GM21825 (cell line): ENCODE results near the gene TP63.

ENCODE experiments used
- ATAC-seq: cut with Tn5 transposase; IDR thresholded peaks from one replicate; pipeline ENCODE4 v1.9.1; 2021; ENCODE audit warnings: mild to moderate bottlenecking, moderate library complexity; ENCODE audit not compliant: unreplicated experiment

The TP63 gene

DNA sequence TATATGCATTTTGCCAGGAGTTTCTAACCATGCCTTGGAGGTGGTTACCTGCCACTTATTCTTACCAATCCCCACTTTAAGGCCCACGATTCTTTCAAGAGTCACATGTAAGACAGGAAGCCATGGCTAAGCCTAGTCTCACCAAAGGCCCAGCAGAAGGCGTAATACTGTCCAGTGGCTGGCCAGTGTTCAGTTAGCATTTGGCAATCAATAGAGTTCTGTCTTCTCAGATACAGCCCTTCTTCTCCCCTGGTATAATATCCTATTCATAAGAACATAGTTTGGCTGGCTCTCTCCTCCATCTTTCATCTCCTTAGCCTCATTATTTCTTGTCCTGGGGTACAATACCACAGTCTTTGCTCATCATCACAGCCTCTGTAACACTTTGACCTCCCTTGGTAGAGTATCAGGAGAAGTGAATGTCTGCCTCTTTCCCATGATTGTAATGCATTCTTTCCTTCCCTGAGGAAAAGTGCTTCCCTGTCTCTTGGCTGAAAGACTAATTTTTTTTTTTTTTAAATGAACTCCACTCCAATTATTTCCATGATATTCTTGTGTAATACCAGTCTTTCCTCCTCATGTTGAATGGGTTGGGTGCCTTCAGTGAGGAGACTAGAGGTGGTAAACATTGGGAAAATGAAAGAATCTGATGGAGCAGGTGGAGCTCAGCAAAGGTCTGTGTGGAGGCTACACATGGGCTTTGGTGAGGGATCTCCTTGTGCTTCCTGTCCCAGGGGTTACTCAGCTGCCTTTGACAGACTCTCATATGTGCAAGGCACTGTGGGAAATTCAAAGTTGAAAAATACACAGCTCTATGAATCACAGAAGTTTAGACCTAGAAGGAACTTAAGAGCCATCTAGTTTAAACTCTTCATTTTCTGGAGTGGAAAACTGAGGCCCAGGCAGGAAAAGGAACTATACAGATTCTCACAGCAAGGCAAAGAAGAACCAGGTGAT lies 271.3 kb downstream of the TP63 start:
- ATAC-seq: no peak

DNA sequence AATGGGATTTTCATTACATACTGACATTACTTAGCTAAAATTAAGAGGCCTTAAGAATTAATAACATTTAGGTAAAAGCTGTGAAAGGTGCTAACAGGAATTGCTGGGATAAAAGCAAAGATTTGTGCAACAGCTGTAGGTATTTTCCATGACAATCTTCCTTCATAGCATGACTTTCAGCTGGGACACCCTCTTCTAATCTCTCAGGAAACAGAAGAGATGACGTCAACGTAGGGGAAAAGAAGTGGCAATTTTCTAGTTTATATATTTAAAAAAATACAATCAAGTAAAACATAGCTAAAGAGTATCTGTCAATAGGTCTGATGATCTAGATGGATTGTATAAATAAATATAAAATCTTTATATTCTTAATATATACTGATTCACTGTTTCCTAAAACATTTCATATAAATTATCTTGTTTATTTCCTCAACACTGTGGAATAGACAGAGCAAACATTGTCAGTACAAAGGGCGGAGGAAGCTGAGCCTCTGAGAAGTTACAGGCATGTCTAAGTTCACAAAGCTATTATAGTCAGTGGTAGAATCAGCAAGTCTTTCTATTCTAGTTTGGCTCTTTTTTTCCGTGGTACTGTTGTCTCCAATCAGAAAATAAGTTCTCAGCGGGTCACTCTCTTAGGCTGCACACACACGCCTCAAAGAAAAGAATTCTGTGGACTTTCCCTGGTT lies 272.5 kb downstream of the TP63 start:
- no peak for ATAC-seq

- no peak for ATAC-seq
Observed at GRCh38 chr3:189907803-189908202, 276.6 kb downstream of the TP63 start.

- ATAC-seq: no peak
Observed at GRCh38 chr3:189908646-189909045, 277.5 kb downstream of the TP63 start.

DNA sequence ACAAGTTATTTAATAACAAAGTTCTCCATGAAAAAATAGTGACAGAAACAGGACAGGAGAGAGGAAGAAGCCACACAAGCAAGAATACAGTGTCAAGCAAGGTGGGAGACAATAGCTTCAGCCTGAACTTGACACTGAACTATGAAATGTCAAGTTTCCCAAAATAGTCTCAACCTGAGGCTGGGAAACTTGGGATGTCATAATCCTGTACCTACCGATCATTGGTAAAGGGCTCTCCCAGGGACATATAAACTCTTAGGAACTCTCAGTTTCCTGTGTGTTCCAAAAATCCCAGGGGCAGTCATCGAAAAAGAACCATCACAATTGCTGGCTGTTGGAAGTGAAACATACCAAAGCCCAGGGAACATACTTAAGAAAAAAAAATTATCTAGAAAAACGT lies 277.9 kb downstream of the TP63 start:
- no peak for ATAC-seq

- ATAC-seq: no peak
Observed at GRCh38 chr3:189909573-189909972, 278.4 kb downstream of the TP63 start.

- no peak for ATAC-seq
Observed at GRCh38 chr3:189911001-189911400, 279.8 kb downstream of the TP63 start.

DNA sequence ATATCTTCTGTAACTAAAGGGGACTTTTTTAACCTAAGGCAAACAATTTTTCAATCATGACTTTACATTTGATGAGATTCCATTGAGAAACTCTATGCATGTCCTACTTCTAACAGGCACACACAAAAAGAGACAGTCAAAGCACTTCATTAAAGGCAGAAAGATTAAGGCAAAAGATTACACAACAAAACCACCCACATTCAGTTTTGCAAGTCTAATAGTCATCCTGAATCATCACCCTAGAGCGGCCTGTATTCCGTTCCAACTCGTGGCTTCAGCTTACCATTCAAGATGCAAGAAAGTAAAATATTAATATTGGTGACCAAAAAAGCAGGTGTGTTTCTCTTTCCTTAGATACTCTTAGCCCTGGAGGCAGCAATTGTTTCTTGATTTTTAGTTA lies 283.6 kb downstream of the TP63 start:
- no peak for ATAC-seq

DNA sequence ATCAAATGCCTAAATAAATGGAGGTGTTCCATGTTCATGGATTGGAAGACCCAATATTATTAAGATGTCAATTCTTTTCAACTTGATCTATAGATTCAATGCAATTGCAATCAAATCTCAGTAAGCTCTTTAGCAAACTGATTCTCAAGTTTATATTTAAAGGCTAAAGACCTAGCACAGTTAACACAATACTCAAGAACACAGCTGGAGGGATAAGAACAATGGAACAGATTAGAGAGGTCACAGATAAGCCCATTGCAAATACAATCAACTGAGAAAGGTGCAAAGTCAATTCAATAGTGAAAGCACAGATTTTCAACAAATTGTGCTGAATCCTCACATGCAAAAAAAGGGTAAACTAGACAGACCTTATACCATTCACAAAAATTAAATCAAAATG lies 290.6 kb downstream of the TP63 start:
- ATAC-seq: no peak

- no peak for ATAC-seq
Observed at GRCh38 chr3:189927975-189928895, 297.0 kb downstream of the TP63 start.

GRCh38 chr3:189936201-189936945 lies 305.2 kb downstream of the TP63 start:
- no peak for ATAC-seq

DNA sequence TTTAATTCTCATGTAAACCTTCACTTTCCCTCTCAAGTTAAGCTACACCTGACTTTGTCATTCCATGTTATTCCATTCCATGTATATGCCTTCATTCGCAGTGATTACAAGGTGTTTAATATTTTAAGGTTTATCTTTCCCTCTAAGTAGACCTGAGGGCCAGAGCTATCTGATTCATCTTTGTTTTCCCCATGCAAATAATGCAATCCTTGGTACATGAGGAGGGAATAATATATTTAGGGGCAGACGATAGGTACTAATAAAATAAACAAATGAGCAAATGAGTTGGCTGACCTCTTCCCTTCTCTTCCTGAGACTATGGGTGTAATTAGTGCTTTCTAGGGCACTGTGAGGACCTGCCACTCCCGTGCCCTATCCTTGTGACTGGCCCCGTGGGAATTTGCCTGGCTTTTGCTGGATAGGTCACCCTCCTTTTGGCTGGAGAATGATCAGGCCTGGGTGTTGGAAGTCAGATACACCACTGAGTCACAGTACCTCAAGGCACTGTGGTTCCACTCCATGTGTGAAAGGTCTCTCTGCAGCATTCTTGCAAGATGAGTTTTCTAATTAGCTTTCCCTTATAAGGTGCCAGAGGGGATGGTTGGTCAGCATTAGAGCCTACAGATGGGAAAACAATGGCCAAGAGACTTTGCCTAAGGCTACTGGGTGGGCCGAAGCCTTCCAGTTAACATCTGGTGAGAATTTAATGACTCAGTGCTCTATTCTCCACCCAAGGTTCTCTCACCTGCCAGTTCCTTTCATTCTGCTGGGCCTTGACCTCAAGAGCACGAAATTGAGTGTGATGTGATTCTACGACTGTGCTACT lies 306.3 kb downstream of the TP63 start:
- no peak for ATAC-seq

DNA sequence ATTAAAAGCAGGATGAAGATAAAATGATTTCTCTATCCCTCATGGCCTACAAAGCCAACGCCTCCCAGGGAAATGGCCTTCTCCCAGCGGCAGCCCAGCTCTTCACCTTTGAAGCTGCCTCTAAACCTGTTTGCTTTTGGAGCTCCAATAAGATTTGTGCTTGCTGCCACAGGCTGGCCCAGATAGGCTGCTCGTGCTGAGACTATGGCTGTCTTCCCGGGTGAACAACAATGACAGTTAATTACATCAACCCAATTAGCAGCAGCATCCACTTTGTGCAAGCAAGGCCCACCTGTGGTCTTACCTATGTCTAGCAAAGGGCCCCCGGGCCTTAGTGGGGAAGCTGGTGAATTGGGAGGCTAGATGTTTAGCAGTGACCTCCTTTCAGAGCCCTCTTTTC lies 309.9 kb downstream of the TP63 start:
- ATAC-seq: no peak

- no peak for ATAC-seq
Observed at GRCh38 chr3:189941679-189942078, 310.5 kb downstream of the TP63 start.

DNA sequence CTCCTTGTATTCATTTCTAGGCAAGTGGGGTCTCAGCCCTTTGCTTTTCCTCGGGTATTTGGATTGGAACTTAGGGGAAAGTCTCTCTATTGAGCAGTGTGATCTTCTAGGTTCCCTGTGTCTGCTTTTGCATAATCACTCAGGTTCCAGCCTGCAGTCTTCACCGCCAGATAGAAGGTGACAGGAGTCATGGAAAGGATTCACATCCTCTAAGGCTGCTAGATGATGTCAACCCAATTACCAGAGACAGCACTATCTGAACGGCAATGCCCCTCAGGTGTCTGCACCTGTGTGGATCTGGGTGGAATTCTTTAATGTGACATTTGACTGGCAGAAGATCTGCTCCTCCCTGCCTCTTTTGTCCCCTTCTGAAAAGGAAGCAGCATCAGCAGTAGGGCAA lies 311.8 kb downstream of the TP63 start:
- no peak for ATAC-seq

- no peak for ATAC-seq
Observed at GRCh38 chr3:189944285-189945145, 313.3 kb downstream of the TP63 start.

DNA sequence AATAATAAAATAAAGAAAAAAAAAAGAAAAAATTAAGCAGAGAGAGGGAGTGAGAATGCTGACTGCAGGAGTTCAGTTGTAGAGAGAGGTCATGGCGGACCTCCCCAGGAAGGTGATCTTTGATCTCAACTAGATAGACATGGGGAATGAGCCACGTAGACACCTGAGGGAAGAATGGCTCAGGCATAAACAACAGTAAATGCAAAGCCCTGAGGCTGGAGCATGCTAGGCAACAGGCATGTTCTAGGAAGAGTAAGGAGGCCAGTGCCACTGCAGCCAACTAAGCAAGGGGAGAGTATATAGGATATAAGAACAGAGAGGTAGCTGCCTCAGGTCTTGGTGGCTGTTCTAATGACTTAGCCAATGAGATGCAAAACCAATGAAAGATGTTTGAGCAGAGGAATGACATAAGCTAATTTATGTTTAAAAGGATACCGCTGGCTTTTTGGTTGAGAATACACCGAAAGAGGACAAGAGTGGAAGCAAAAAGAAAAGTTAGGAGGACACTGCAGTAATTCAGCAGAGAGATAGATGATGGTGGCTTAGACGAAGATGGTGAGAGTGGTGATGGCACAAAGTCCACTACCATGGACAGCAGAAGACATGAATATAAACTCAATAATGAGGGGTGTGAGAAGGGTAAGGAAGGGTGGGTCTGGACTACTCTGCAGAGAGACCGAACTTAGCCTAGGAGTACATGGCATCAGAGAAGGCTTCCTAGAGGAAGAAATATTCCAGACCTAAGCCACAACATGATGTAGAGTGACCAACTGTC lies 314.9 kb downstream of the TP63 start:
- ATAC-seq: no peak
